Neural crest cell (in vitro differentiated cells): ENCODE measurements around the gene IGSF6. TPM values are rescaled to one million over a fixed set of nuclear protein-coding genes. Genes with fewer than 3 reads are reported as not detected.

Source experiments
- DNase-seq: peaks from one replicate; pipeline ENCODE4 v3.0.0; 2021; ENCODE audit warnings: low read depth, mixed read lengths, low spot score
- H3K27ac Mint-ChIP-seq: one replicate; pipeline ENCODE4 v1.8.0; 2021; ENCODE audit warnings: mild to moderate bottlenecking, mixed read lengths; ENCODE audit not compliant: unreplicated experiment
- H3K27me3 Mint-ChIP-seq: 2 replicates; pipeline ENCODE4 v1.8.0; 2021; ENCODE audit warnings: low read depth, mild to moderate bottlenecking, mixed read lengths
- H3K36me3 Mint-ChIP-seq: 2 replicates; pipeline ENCODE4 v1.8.0; 2021; ENCODE audit warnings: low read depth, mild to moderate bottlenecking, mixed read lengths
- H3K4me1 Mint-ChIP-seq: 2 replicates; pipeline ENCODE4 v1.8.0; 2021; ENCODE audit warnings: mixed read lengths
- H3K4me3 Mint-ChIP-seq: one replicate; pipeline ENCODE4 v1.8.0; 2021; ENCODE audit warnings: mild to moderate bottlenecking, mixed read lengths
- H3K9me3 Mint-ChIP-seq: 2 replicates; pipeline ENCODE4 v1.8.0; 2021; ENCODE audit warnings: mixed read lengths
- total RNA-seq: library from RNA; stranded (reverse); gene quantifications from 2 replicates; pipeline ENCODE4 v1.2.1, GENCODE V29; 2021
- TF ChIP-seq, protein P1 (sequence below): fragments of 200-600 bp; sonication (generic); conservative IDR thresholded peaks from 2 replicates; pipeline ENCODE4 v1.5.0; 2021; ENCODE audit warnings: antibody characterized with exemption, mild to moderate bottlenecking

IGSF6 gene
- total RNA-seq, 1 donor from 2014 or later: not detected

GRCh38 chr16:21592191-21592590, 60.2 kb downstream of the IGSF6 start:
- DNase-seq: no peak
- H3K27me3 Mint-ChIP-seq: peaks cover 9% of the 10 kb centered on the region
- TF ChIP-seq, protein P1, sequence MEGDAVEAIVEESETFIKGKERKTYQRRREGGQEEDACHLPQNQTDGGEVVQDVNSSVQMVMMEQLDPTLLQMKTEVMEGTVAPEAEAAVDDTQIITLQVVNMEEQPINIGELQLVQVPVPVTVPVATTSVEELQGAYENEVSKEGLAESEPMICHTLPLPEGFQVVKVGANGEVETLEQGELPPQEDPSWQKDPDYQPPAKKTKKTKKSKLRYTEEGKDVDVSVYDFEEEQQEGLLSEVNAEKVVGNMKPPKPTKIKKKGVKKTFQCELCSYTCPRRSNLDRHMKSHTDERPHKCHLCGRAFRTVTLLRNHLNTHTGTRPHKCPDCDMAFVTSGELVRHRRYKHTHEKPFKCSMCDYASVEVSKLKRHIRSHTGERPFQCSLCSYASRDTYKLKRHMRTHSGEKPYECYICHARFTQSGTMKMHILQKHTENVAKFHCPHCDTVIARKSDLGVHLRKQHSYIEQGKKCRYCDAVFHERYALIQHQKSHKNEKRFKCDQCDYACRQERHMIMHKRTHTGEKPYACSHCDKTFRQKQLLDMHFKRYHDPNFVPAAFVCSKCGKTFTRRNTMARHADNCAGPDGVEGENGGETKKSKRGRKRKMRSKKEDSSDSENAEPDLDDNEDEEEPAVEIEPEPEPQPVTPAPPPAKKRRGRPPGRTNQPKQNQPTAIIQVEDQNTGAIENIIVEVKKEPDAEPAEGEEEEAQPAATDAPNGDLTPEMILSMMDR: no peak
- no peak overlapping the region for H3K4me3 Mint-ChIP-seq
- no peaks in the 10 kb centered on the region for H3K4me1 Mint-ChIP-seq
- H3K9me3 Mint-ChIP-seq: no peaks in the 10 kb centered on the region
- no peak overlapping the region for H3K27ac Mint-ChIP-seq
- no peaks in the 10 kb centered on the region for H3K36me3 Mint-ChIP-seq

DNA sequence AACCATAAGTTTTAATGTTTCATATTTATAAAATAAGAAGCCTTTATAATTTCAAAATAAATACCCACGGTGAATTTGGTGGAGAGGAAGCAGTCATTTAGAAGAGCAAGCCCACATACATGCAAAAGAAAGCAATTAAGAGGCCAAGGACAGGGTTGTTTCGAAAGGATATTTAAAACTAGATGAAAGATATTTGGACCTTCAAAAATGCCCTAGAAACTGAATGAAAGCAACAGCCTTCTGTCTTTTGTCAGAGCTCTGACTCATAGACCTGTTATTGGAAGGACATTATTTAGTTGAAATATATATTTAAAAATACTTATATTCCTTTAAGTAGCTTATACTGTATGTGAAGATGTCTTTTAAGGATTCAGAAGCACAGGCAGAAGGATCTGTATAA, 61.6 kb downstream of the IGSF6 start:
- Mint-ChIP-seq H3K4me1 (no peaks in the 10 kb centered on the region), H3K27me3 (peaks cover 9% of the 10 kb centered on the region), H3K9me3 (no peaks in the 10 kb centered on the region), H3K4me3 (no peak overlapping the region), H3K27ac (no peak overlapping the region), H3K36me3 (no peaks in the 10 kb centered on the region)
- TF ChIP-seq, protein P1: no peak
- DNase-seq: no peak

- Mint-ChIP-seq H3K4me3 (no peak overlapping the region), H3K36me3 (no peaks in the 10 kb centered on the region), H3K27ac (no peak overlapping the region), H3K4me1 (no peaks in the 10 kb centered on the region), H3K9me3 (no peaks in the 10 kb centered on the region), H3K27me3 (peaks cover 9% of the 10 kb centered on the region)
- TF ChIP-seq, protein P1: no peak
- DNase-seq: no peak
Observed at GRCh38 chr16:21590287-21590686, 62.1 kb downstream of the IGSF6 start.

DNA sequence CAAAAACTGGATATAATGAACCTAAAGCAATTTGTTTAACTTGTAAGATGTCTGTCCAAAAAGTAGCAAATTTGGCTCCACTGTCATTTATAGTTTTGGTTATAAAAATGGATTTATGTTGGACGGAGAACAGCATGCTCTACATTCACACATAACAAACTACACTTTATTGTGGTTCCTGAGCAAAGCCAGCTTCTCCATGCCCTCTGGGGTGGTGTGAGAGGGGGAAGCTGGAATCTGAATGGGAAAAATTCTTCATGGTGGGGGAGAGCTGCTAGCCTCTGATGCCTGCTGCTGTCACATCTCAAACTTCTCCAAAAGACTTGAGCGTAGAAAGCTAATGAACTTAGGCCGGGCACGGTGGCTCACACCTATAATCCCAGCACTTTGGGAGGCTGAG, 62.9 kb downstream of the IGSF6 start:
- no peaks in the 10 kb centered on the region for H3K36me3 Mint-ChIP-seq
- peaks cover 8% of the 10 kb centered on the region for H3K27me3 Mint-ChIP-seq
- H3K4me1 Mint-ChIP-seq: no peaks in the 10 kb centered on the region
- no peak overlapping the region for H3K4me3 Mint-ChIP-seq
- TF ChIP-seq, protein P1: no peak
- no peaks in the 10 kb centered on the region for H3K9me3 Mint-ChIP-seq
- no peak overlapping the region for H3K27ac Mint-ChIP-seq
- no peak for DNase-seq

Other genes with a start within 250 kb of the IGSF6 start
- 172 and 175 TPM in 2 replicates for gene METTL9, start 53.0 kb downstream of the IGSF6 start, total RNA-seq
- 0.21 and 0.34 TPM in 2 replicates for gene OTOA, start 11.4 kb upstream of the IGSF6 start, total RNA-seq
- 100 and 113 TPM in 2 replicates for gene NPIPB4, start 205.1 kb upstream of the IGSF6 start, total RNA-seq